IMR-90 (cell line): ENCODE results near the gene TNFAIP8.

ENCODE experiments used
- CTCF ChIP-seq: conservative IDR thresholded peaks from 2 replicates; pipeline ENCODE4 v1.5.1; 2012; ENCODE audit warnings: mild to moderate bottlenecking, low read depth, low read length, improper control_type of control experiment
- MAFK ChIP-seq: IDR thresholded peaks from 2 replicates; pipeline ENCODE4 v1.6.1; 2012; ENCODE audit warnings: low read depth, low read length, improper control_type of control experiment
- MAZ ChIP-seq: IDR thresholded peaks from 2 replicates; pipeline ENCODE4 v1.6.1; 2012; ENCODE audit warnings: low read depth, mild to moderate bottlenecking, low read length, improper control_type of control experiment, moderate library complexity, borderline replicate concordance
- NFE2L2 ChIP-seq: fragments of 150-350 bp; IDR thresholded peaks from 2 replicates; pipeline ENCODE4 v1.6.1; 2016; ENCODE audit warnings: low read depth, mild to moderate bottlenecking, low read length
- POLR2A ChIP-seq: IDR thresholded peaks from 2 replicates; pipeline ENCODE4 v1.6.1; 2012; ENCODE audit warnings: mild to moderate bottlenecking, low read depth, low read length
- RAD21 ChIP-seq: IDR thresholded peaks from 2 replicates; pipeline ENCODE4 v1.6.1; 2012; ENCODE audit warnings: low read length, improper control_type of control experiment
- RCOR1 ChIP-seq: IDR thresholded peaks from 2 replicates; pipeline ENCODE4 v1.6.1; 2012; ENCODE audit warnings: mild to moderate bottlenecking, low read length, improper control_type of control experiment; ENCODE audit not compliant: insufficient replicate concordance
- RFX5 ChIP-seq: IDR thresholded peaks from 2 replicates; pipeline ENCODE4 v1.8.0; 2012; ENCODE audit warnings: low read depth, mild to moderate bottlenecking, low read length, moderate library complexity

GRCh38 chr5:119328753-119329602 lies 26.8 kb upstream of the TNFAIP8 start:
- TF ChIP-seq CTCF = no peak
- TF ChIP-seq POLR2A = no peak
- peak; percentile 78 for TF ChIP-seq MAFK
- 0 out of 2 replicates have a peak, but pooled peaks have one; percentile 17 for TF ChIP-seq RAD21
- no peak for TF ChIP-seq MAZ
- TF ChIP-seq RFX5 = no peak
- TF ChIP-seq NFE2L2 = 0 out of 2 replicates have a peak, but pooled peaks have one; percentile 9
- peak; percentile 53 for TF ChIP-seq RCOR1
